Embryonic facial prominence (tissue), 1 donor: ENCODE results near the gene EIF2S1.
"Not testable (repeated sequence)": the region's sequence is repeated elsewhere in the genome, so short reads cannot be mapped to it uniquely, and the experiment has no call there.

ENCODE experiments used
- DNase-seq: peaks from one replicate; pipeline ENCODE4 v3.0.0-alpha.2; 2016; ENCODE audit errors: extremely low spot score

Gene EIF2S1

GRCh38 chr14:67410313-67410712 is 50.2 kb downstream of the EIF2S1 start:
- no peak for DNase-seq

DNA sequence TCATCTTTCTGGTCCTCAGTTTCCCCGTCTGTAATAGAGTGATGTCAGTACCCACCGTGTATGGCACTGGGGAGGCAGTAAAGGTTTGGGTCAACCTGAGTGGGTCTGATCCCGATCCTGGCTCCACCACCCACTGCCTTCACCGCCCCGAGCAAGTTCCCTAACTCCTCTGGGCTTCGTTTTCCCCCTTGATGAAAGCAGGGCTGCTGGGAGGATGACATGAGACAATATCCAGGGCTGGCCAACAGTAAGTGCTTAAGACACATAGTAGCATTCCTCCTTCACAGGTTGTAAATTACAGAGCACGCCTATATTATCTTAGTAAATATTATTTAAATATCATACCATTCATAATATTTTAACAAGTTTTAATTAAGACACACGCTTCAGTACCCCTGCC is 51.2 kb downstream of the EIF2S1 start:
- no peak for DNase-seq

DNA sequence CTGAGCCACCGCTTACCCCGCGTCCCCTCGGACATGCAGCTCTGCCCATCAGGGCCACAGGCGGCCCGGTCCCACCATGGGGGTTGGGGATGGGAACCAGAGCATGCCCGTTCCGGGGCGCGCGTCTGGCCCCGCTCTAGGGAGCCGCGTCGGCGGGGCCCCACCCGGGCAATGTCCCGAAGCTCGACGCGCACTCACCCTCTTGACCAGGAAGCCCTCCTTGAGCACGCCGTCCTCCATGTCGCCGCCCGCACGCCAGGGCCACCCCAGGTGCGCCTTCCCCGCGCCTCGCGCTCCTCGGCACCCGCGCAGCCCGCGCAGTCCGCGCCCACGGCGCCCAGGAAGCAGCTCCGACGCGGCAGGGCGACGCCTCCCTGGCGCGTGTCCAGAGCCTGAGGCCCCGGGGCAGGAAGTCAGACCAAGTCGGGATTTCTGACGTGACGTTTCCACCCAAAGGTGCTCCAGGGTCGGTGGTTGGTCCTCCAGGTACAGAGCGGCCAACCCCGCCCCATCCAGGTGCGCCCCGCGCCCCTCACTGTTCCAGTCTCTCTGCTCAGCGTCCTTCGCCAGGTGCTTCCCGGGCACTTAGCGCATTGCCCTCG is 51.8 kb downstream of the EIF2S1 start, which contains the start of gene PLEK2:
PLEK2 (minus strand) TSS at position 346 of the 602 bp plus-strand sequence; CDS start at position 240, 106 bp downstream.
- DNase-seq = no peak

- no peak for DNase-seq
Measured at GRCh38 chr14:67413806-67414769, 54.0 kb downstream of the EIF2S1 start.

GRCh38 chr14:67415610-67416009 is 55.5 kb downstream of the EIF2S1 start:
- not testable (repeated sequence) for DNase-seq

DNA sequence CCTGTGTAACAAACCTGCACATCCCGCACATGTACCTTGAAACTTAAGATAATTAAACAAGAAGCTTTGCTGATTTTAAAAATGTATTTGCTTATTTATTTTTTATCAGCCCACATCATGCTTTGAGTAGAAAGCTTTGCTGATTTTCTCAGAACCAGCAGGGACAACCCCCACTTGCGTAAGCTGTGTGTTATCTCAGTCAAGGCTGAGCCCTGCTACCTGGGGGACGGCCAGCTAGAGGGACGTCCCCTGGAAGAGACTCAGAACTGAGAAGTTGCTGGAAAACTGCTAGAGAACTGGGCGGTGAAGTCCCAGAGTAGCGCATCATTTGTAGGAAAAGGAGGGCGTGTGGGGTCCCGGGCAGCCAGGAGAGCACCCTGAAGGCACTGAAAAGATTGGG is 56.0 kb downstream of the EIF2S1 start:
- DNase-seq = no peak

DNA sequence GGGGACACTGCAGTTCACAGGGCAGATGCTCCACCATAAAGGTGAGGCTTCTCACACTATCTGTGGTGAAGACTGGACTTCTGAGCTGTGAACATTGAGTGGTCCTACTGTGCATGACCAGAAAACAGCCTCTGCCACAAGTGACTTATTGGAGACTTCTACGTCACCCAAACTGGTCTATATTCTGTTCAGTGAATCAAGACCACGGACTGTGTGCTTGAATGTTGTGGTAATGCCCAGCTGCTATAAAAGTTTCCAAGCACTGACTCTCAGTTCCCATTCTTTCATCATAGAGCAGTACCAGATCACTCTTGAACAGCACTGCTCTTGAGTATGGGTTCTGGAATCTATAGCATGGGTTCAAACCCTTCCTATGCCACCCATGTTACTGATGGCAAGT is 56.7 kb downstream of the EIF2S1 start:
- no peak for DNase-seq

DNA sequence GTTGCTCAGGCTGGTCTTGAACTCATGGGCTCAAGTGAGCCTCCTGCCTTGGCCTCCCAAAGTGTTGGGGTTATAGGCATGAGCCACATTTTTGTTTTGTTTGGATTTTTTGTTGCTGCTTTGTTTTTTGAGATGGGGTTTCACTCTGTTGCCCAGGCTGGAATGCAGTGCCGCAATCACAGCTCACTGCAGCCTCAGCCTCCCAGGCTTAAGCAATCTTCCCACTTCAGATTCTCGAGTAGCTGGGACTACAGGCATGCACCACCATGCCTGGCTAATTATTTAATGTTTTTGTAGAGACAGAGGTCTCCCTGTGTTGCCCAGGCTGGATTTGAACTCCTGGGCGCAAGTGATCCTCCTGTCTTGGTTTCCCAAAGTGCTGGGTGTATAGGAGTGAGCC is 57.5 kb downstream of the EIF2S1 start:
- no peak for DNase-seq

- DNase-seq = no peak
Measured at GRCh38 chr14:67418401-67419191, 58.5 kb downstream of the EIF2S1 start.

DNA sequence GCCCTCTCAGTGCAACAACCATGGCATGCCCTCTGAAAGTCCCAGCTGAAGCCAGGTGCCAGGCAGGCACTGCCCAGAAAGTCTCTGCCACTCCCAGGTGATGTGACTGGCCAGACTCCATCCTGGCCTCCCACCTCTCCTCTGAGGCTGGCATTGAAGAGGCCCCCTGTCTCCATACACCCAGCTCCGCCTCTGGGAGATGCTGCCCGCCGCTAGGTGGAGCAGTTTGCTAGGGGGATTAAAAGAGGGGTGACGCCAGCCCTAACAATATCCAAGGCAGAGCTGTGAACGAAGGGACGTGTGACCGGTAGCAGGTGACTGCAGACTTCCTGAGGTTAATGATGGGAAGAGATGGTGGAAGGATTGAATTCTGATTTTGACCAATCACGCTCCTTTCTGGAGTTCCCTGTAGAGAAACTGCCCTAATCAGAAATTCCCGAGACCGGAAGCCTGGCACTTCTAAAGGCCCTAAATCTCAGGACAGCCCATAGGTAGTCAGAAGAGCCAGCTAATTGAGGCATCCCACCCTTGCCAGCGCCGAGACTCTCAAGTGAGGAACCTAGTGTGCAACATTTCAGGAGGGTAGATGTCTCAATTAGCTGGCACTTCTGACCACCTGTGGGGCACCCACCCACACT is 60.1 kb downstream of the EIF2S1 start:
- no peak for DNase-seq

DNA sequence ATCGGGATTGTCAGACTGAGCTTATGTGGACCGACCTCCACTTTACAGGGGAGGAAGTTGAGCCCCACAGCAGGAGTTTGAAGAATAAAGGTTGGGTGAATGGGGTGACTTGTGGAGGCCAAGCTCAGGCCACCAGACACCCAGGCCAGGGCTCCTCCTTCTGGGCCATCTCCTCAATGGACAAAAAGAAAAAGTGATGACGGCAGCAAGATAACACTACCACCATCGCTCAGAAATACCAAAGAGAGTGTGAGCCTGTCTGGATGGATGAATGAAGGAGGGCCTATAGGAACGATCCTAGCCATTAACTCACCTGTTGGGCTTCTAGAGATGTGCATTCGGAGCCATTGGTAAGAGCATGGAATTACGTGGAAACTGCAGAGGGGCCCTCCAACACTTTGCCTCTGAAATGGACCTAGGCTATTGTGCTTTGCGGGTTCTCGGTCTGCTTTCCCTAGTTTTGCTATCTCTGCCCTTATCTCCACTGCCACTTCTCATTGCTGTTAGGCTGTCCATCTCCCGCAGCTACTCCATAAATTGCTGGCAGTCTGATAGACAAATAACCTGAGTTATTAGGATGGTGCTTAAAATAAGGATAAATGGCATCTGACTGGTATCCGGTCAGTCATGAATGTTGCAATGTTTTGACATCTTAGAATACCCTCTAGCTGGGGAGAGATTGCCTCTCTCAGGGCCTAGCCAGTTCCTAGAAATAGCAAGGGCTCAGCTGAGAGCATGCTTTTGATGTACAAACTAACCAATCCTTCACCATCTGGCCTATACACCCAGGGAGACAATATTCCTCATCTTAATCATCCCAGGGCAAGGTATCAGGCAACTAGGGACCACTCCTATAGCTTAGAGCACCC is 61.5 kb downstream of the EIF2S1 start:
- DNase-seq = no peak

GRCh38 chr14:67423424-67423823 is 63.3 kb downstream of the EIF2S1 start:
- DNase-seq = no peak

DNA sequence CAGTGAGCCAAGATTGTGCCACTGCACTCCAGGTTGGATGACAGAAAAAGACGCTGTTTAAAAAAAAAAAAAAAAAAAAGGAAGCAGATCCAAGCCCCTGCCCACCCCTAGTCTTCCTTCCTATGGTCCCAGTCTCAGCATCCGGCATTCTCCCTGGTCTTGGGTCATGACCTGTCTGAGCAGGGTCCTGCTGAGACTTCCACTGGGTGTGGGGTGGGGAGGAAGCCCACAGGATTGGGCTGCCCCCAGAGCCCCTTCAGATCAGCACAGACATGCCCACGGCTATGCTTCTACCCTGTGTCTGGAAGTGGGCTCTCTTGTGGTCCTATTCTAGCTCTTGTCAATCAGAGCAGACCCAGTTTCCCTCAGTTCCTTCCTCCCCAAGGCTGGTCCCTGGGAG is 64.4 kb downstream of the EIF2S1 start:
- DNase-seq = no peak

DNA sequence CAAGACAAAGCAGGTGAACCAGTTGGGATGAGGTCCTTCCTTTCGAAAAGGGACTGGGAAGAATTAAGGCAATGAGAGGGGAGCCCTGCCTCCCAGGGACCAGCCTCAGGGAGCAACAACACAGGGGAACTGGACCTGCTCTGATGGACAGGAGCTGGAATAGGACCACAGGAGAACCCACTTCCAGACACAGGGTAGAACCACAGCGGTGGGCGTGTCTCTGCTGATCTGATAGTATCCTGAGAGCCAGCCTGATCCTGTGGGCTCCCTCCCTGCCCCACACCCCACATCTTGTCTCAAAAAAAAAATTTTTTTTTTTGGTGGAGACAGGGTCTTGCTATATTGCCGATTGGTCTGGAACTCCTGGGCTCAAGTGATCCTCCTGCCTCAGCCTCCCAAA is 65.5 kb downstream of the EIF2S1 start:
- no peak for DNase-seq

- no peak for DNase-seq
Measured at GRCh38 chr14:67426161-67426560, 66.0 kb downstream of the EIF2S1 start.

- no peak for DNase-seq
Measured at GRCh38 chr14:67426983-67427606, 67.0 kb downstream of the EIF2S1 start.

DNA sequence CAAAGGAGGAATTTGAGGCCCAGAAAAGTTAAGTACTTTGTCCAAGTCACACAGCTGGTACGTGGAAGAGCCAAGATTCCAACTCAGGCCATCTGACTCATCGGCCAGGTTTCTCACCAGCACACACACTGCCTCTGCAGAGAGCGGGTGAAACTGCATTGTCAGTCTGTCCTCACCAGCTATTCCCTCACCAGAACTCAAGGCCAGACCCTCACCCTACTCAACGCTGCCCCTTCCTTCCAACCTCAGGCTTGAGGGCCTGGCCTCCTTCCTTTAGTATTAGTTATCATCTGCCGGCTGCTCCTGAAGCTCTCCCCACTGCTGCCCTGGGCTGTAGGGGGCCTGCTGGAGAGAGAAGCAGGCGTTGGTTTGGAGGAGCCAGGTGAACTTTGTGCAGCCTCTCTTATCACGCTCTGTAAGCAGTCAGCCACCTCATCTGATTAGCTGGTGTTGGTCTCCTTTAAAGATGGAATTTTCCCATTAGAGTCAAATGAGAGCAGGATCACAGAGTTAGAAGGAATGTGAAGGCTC is 68.4 kb downstream of the EIF2S1 start:
- DNase-seq = no peak

DNA sequence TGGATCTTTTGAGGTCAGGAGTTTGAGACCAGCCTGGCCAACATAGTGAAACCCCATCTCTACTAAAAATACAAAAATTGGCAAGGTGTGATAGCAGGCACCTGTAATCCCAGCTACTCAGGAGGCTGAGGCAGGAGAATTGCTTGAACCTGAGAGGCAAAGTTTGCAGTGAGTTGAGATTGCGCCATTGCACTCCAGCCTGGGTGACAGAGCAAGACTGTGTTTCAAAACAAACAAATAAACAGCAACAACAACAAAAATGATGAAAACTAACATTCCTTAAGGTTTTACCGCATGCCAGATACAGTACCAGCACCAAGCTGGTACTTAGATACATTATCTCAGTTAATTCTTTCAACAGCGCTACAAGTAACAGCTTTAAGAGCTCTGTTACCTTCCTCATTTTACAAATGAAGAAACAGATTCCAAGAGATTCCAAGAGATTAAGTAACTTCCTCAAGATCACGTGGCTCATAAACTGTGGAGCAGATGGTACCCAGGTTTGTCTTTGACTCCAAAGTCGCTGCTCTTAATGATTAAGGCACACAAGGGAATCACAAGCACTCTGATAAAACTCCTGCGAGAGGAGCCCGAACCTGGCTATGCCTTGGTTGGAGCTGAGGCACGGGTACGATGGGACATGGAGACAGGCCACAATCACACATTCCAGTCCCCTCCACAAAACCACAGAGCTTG is 69.5 kb downstream of the EIF2S1 start:
- no peak for DNase-seq

- no peak for DNase-seq
Measured at GRCh38 chr14:67432050-67432564, 72.0 kb downstream of the EIF2S1 start.
